ENCODE results near the gene PHYKPL.
"Not testable (repeated sequence)": the region's sequence is repeated elsewhere in the genome, so short reads cannot be mapped to it uniquely, and the experiment has no call there.

Gene PHYKPL

GRCh38 chr5:178241231-178241663 is 8.6 kb upstream of the PHYKPL start:
- FAIRE-seq (no peak), DNase-seq (ENCODE audit: extremely low spot score, insufficient read length, low read depth) (no peak)

- peak; percentile 18 for FAIRE-seq
- no peak for DNase-seq (ENCODE audit: extremely low spot score, insufficient read length, low read depth)
Measured at GRCh38 chr5:178240766-178241165, 8.2 kb upstream of the PHYKPL start.

- no peak for DNase-seq (ENCODE audit: extremely low spot score, insufficient read length, low read depth)
- no peak for FAIRE-seq
Measured at GRCh38 chr5:178240341-178240741, 7.7 kb upstream of the PHYKPL start.

- FAIRE-seq = peak; percentile 90
- not testable (repeated sequence) for DNase-seq (ENCODE audit: extremely low spot score, insufficient read length, low read depth)
Measured at GRCh38 chr5:178239626-178240301, 7.2 kb upstream of the PHYKPL start.

- no peak for DNase-seq (ENCODE audit: extremely low spot score, insufficient read length, low read depth)
- no peak for FAIRE-seq
Measured at GRCh38 chr5:178238711-178239592, 6.3 kb upstream of the PHYKPL start.

GRCh38 chr5:178238313-178238635 is 5.7 kb upstream of the PHYKPL start:
- FAIRE-seq = no peak
- no peak for DNase-seq (ENCODE audit: extremely low spot score, insufficient read length, low read depth)

GRCh38 chr5:178237431-178238312 is 5.1 kb upstream of the PHYKPL start:
- DNase-seq (ENCODE audit: extremely low spot score, insufficient read length, low read depth) (no peak), FAIRE-seq (no peak)

- DNase-seq (ENCODE audit: extremely low spot score, insufficient read length, low read depth) (no peak), FAIRE-seq (no peak)
Measured at GRCh38 chr5:178236679-178237078, 4.1 kb upstream of the PHYKPL start.

- DNase-seq (ENCODE audit: extremely low spot score, insufficient read length, low read depth) (no peak), FAIRE-seq (no peak)
Measured at GRCh38 chr5:178236126-178236525, 3.5 kb upstream of the PHYKPL start.

- no peak for FAIRE-seq
- no peak for DNase-seq (ENCODE audit: extremely low spot score, insufficient read length, low read depth)
Measured at GRCh38 chr5:178235588-178235974, 3.0 kb upstream of the PHYKPL start.

- DNase-seq (ENCODE audit: extremely low spot score, insufficient read length, low read depth) (peak; percentile 32), FAIRE-seq (peak; percentile 77)
Measured at GRCh38 chr5:178234750-178235587, 2.4 kb upstream of the PHYKPL start.

GRCh38 chr5:178234121-178234749 is 1.6 kb upstream of the PHYKPL start:
- FAIRE-seq = no peak
- DNase-seq (ENCODE audit: extremely low spot score, insufficient read length, low read depth) = no peak

- DNase-seq (ENCODE audit: extremely low spot score, insufficient read length, low read depth) (no peak), FAIRE-seq (no peak)
Measured at GRCh38 chr5:178232920-178233429, 373 bp upstream of the PHYKPL start.

- no peak for DNase-seq (ENCODE audit: extremely low spot score, insufficient read length, low read depth)
- FAIRE-seq = no peak
Measured at GRCh38 chr5:178231539-178232123, 971 bp downstream of the PHYKPL start.

- DNase-seq (ENCODE audit: extremely low spot score, insufficient read length, low read depth) (no peak), FAIRE-seq (no peak)
Measured at GRCh38 chr5:178230879-178231538, 1.6 kb downstream of the PHYKPL start.

GRCh38 chr5:178229861-178230260 is 2.7 kb downstream of the PHYKPL start:
- DNase-seq (ENCODE audit: extremely low spot score, insufficient read length, low read depth) (no peak), FAIRE-seq (no peak)

- FAIRE-seq = not testable (repeated sequence)
Measured at GRCh38 chr5:178229111-178229510, 3.5 kb downstream of the PHYKPL start.

GRCh38 chr5:178228609-178229008 is 4.0 kb downstream of the PHYKPL start:
- no peak for DNase-seq (ENCODE audit: extremely low spot score, insufficient read length, low read depth)
- FAIRE-seq = no peak

More at GRCh38 chr5:178229111-178229510, 3.5 kb downstream of the PHYKPL start:
- DNase-seq (ENCODE audit: extremely low spot score, insufficient read length, low read depth) = not testable (repeated sequence)

Data from GM18507 (cell line).